WTC11 (cell line): ENCODE data around the gene GPR37L1.

Experiments used
- CTCF ChIP-seq: fragments of 200-600 bp; IDR thresholded peaks from 2 replicates; pipeline ENCODE4 v1.8.0; 2022; ENCODE audit warnings: antibody characterized with exemption
- ESRRA ChIP-seq: sonication (generic); formaldehyde crosslinking; IDR thresholded peaks from 2 replicates; pipeline ENCODE4 v1.8.1; 2022; ENCODE audit warnings: mild to moderate bottlenecking, missing genetic modification reagents, borderline replicate concordance
- SMAD3 ChIP-seq: sonication (generic); formaldehyde crosslinking; IDR thresholded peaks from 2 replicates; pipeline ENCODE4 v1.8.0; 2022; ENCODE audit warnings: missing genetic modification reagents, mild to moderate bottlenecking, borderline replicate concordance
- TF ChIP-seq, protein P1 (sequence below): sonication (generic); formaldehyde crosslinking; IDR thresholded peaks from 2 replicates; pipeline ENCODE4 v1.8.1; 2022; ENCODE audit warnings: mild to moderate bottlenecking, moderate library complexity, missing genetic modification reagents

- TF ChIP-seq ESRRA: no peak
- TF ChIP-seq, protein P1, sequence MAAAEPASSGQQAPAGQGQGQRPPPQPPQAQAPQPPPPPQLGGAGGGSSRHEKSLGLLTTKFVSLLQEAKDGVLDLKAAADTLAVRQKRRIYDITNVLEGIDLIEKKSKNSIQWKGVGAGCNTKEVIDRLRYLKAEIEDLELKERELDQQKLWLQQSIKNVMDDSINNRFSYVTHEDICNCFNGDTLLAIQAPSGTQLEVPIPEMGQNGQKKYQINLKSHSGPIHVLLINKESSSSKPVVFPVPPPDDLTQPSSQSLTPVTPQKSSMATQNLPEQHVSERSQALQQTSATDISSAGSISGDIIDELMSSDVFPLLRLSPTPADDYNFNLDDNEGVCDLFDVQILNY: no peak
- no peak for TF ChIP-seq CTCF
- no peak for TF ChIP-seq SMAD3
Measured at GRCh38 chr1:202156590-202156989, 33.9 kb downstream of the GPR37L1 start.
